Natural killer cell treated with Interleukin-12 subunit alpha and Interleukin-12 subunit beta and Interleukin-15 and Interleukin-18, amount 100 ng/mL, for 72 hours (primary cell): ENCODE results near the gene THTPA. TPM values are rescaled to one million over a fixed set of nuclear protein-coding genes. Genes with fewer than 3 reads are reported as not detected.

Experiments used
- ATAC-seq, 2 donors: fragments of 150-1000 bp; cut with Tn5 transposase in 1 of 2; sonication (Bioruptor Pico), chemical (Tn5 transposase) in 1 of 2; 2 replicates each; pipeline ENCODE4 v1.10.0; 2021
- DNase-seq: peaks from one replicate; pipeline ENCODE4 v3.0.0; 2022; ENCODE audit warnings: low spot score
- H3K27ac Mint-ChIP-seq, 2 donors: 1 replicate in 1 of 2; 2 replicates in 1 of 2; pipeline ENCODE4 v1.8.0; 2022; ENCODE audit warnings: mixed read lengths in 2 of 2, mild to moderate bottlenecking in 1 of 2, moderate library complexity in 1 of 2
- H3K27me3 Mint-ChIP-seq, 2 donors: 1 replicate in 1 of 2; 2 replicates in 1 of 2; pipeline ENCODE4 v1.8.0; 2022; ENCODE audit warnings: mixed read lengths in 2 of 2
- H3K36me3 Mint-ChIP-seq: one replicate; pipeline ENCODE4 v1.8.0; 2022; ENCODE audit warnings: mixed read lengths
- H3K4me1 Mint-ChIP-seq, 2 donors: 1 replicate in 1 of 2; 2 replicates in 1 of 2; pipeline ENCODE4 v1.8.0; 2022; ENCODE audit warnings: low read depth in 2 of 2, mixed read lengths in 2 of 2, mild to moderate bottlenecking in 1 of 2
- H3K4me3 Mint-ChIP-seq: one replicate; pipeline ENCODE4 v1.8.0; 2022; ENCODE audit warnings: mixed read lengths
- H3K9me3 Mint-ChIP-seq: 2 replicates; pipeline ENCODE4 v1.8.0; 2022; ENCODE audit warnings: mixed read lengths
- total RNA-seq, 2 donors: library from RNA; stranded (reverse); gene quantifications; one replicate each; pipeline ENCODE4 v1.2.3, GENCODE V29; 2022

The THTPA gene
- total RNA-seq, 2 donors from 2014 or later, result 10.6 to 11.7 TPM

DNA sequence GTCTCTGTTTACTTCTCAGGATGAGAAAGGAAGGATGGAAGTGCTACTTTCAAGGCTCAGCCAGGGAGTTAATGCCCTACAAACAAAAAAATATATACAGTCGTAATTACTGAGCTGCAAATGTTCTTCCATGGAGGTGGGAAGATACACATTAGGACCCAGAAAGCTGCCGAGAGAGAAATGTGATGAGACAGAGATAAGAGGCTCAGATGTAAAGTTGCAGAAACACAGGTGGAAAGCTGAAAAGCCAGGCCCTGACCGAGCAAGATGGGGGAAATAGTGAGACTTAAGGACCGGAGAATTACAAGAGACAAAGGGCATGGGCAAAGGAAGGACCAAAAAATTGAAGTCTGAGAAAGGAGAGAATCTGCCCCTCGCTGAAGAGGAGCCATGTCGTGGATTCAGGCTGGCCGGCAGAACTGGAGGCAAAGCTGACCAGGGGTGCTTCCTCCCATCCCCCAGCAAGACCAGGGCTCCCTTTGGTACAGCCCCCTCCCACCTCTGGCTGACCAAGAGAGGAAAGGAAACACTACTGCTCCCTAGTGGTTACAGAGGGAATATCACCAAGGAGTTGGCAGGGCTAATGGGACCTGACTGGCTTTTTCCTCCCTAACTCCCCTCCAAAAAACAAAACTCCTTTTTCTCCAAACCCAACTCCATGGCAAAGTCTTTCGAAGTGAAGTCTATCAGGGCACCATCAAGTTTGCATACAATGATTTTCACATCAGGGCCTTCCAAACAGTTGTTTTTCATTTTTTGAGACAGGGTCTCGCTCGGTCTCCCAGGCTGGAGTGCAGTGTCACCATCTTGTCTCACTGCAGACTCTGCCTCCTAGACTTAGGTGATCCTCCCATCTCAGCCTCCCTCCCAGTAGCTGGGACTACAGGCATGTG, 16.6 kb upstream of the THTPA start:
- H3K27ac Mint-ChIP-seq, result no peak overlapping the region
- H3K36me3 Mint-ChIP-seq, result no peaks in the 10 kb centered on the region
- H3K27me3 Mint-ChIP-seq, result no peaks in the 10 kb centered on the region
- no peak for DNase-seq
- peak; percentile 69 to 78 for ATAC-seq
- H3K4me3 Mint-ChIP-seq, result no peak overlapping the region
- H3K4me1 Mint-ChIP-seq, result peaks cover 0 to 2% of the 10 kb centered on the region in 2 donors
- H3K9me3 Mint-ChIP-seq, result no peaks in the 10 kb centered on the region

DNA sequence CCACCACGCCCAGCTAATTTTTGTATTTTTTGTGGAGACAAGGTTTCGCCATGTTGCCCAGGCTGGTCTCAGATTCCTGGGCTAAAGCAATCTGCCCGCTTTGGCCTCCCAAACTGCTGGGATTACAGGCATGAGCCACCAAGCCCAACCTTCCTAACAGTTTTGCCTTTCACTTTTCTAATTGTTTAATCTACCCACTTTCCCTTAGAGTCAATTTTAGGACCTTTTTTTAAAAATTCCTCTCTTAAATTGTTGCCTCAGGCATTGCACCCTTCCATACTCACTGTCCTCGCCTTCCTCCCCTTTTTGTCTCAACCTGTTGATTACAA, 16.0 kb upstream of the THTPA start:
- no peak for ATAC-seq
- Mint-ChIP-seq H3K4me1 (peaks cover 0 to 2% of the 10 kb centered on the region in 2 donors), H3K9me3 (no peaks in the 10 kb centered on the region), H3K27ac (no peak overlapping the region), H3K36me3 (no peaks in the 10 kb centered on the region), H3K4me3 (no peak overlapping the region), H3K27me3 (no peaks in the 10 kb centered on the region)
- DNase-seq, result no peak

DNA sequence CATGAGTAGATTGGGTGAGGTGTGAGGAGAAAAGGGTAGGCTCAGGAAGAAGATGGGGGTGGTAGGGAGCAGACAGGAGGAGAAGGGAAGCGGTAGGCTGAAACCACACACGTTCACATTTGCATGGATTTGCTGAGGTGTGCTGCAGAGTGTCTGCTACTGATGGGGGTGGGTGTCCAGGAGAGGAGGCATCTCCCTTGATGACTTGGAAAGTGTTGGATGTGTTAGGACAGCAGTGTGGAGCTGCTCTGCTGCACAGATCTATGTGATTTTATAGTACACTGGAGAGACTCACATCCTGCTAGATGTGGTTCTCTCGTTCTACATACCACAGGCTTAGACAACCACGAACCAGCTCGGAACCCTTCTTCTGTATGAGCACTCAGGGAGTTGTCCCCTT, 13.8 kb upstream of the THTPA start:
- H3K4me1 Mint-ChIP-seq, result peaks cover 0 to 6% of the 10 kb centered on the region in 2 donors
- H3K9me3 Mint-ChIP-seq, result no peaks in the 10 kb centered on the region
- no peaks in the 10 kb centered on the region for H3K36me3 Mint-ChIP-seq
- H3K27ac Mint-ChIP-seq, result no peak overlapping the region
- no peaks in the 10 kb centered on the region for H3K27me3 Mint-ChIP-seq
- no peak for DNase-seq
- no peak for ATAC-seq
- no peak overlapping the region for H3K4me3 Mint-ChIP-seq

DNA sequence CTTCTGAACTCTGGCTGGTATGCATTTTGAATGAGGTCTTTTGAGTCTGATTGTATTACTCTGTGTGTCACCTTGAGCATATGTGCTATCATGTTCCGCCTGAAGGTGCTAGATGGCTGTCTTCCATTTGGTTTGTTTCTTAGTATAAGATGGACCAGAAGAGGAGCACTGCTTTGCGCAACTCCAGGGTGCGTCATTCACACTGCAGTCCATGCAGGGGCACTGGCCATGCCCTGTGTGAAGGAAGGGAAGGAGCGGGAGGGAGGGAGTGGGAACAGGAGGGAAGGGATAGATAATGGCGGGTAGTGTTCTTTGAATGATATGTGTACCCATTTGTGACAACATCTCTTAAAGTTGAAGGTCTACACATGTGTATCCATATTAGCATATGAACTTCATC, 12.7 kb upstream of the THTPA start:
- ATAC-seq, result no peak
- Mint-ChIP-seq H3K9me3 (no peaks in the 10 kb centered on the region), H3K36me3 (no peaks in the 10 kb centered on the region), H3K27ac (no peak overlapping the region), H3K4me1 (peaks cover 0 to 6% of the 10 kb centered on the region in 2 donors), H3K4me3 (no peak overlapping the region), H3K27me3 (no peaks in the 10 kb centered on the region)
- no peak for DNase-seq

DNA sequence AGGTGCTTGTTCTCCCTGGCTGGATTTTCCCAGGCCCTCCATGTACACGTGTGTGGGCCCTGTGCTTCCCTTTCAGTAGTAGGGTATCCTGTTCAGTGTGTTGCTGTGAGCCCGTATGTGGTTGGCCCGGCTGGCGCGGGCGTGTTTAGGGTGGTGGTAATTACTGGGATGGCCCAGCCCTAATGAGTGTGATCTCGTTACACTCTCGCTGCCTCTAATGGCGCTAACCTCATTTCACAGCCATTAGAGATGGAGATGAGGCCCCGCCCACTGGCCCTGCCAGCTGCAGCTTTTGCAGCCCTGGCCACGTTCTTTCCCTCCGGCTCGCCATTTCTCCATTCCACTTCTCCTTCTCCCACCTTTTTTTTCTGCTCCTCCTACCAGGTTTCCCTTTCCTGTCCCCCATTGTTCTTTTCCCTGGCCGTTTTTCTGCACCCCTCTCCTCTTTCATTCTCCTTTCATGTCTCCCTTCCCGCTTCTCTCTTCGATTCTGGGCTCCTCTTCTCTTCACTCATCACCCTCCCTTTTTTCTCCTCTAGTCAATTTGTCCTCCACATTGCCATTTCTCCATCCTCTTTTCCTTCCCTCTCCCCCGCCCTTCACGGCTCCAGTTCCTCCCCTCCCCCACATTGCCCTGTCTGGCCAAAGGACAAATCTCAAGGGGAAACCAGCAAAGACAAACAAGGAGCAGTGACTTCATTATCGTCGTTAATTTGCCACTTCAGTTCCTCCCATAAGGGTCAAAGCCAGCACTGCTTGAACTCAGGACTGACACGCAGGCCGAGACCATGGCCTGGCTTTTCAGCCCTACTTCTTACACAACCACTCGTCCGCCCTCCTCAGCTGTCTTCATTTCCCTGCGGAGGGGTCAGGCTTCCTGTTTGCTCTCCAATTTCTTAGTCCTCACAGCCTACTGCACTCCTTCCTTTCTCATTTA, 11.3 kb upstream of the THTPA start:
- Mint-ChIP-seq H3K4me1 (peaks cover 0 to 4% of the 10 kb centered on the region in 2 donors), H3K4me3 (no peak overlapping the region), H3K27me3 (no peaks in the 10 kb centered on the region), H3K36me3 (no peaks in the 10 kb centered on the region), H3K9me3 (no peaks in the 10 kb centered on the region), H3K27ac (no peak overlapping the region)
- DNase-seq (no peak), ATAC-seq (no peak)

DNA sequence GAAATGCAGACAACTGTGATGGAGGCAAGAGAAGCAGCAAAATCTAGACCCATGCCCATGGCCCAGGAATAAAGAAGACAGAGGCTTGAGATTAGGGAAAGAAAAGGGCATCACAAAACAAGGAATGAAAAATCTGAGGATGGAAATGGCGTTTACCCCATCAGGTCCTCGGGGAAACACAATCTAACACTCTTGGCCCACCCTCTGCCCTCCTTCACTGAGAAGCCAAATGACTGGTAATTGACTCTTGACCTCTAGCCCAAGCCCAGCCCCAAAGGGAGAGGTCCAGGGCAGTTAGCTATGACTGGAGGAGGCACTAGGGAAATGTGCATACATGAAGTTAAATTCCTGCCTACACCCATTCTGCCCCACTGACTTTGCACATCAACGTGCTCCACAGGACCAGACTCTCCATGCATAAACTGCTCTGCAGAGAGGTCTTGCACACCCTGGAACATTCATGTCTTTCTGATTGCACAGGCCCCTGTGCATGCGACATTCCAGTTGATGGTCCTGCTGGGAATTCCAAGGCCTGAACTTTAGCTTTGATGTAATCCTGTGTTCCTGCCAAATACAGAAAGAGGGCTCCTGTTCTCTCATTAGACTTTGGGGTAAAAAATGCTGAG, 10.2 kb upstream of the THTPA start:
- H3K36me3 Mint-ChIP-seq, result no peaks in the 10 kb centered on the region
- no peak overlapping the region for H3K27ac Mint-ChIP-seq
- DNase-seq (no peak), ATAC-seq (no peak)
- H3K4me1 Mint-ChIP-seq, result peaks cover 0 to 4% of the 10 kb centered on the region in 2 donors
- H3K4me3 Mint-ChIP-seq, result no peak overlapping the region
- no peaks in the 10 kb centered on the region for H3K27me3 Mint-ChIP-seq
- H3K9me3 Mint-ChIP-seq, result no peaks in the 10 kb centered on the region

DNA sequence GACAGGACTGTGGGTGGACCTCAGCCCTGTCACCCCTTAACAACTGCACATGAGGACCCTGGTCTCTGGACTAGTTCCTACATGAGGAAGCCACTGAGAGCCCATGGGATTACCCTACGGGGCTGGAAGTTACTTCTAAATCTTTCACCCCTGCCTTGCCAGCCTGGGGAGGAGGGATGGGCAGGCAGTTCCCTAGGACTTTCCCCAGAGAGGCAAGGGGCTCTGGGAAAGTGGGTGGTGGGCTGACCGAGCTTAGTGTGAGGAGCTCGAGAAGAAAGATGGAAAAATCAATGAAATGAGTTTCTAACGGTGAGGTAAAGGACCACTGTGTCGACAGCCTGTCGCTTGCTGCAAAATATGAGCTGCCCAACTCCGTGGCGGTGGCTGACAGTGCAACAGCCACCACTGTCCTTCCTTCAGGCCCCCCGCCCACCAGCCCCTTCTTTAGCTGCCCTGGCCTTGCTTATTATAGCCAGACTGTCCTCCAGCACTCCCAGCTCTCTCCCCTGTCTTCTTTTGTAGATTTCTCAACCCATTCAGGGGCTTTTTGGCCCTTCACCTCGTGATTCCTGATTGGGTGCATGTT, 9.5 kb upstream of the THTPA start:
- H3K27ac Mint-ChIP-seq, result no peak overlapping the region
- no peaks in the 10 kb centered on the region for H3K9me3 Mint-ChIP-seq
- H3K36me3 Mint-ChIP-seq, result no peaks in the 10 kb centered on the region
- no peak for ATAC-seq
- no peak overlapping the region for H3K4me3 Mint-ChIP-seq
- peaks cover 0 to 4% of the 10 kb centered on the region in 2 donors for H3K4me1 Mint-ChIP-seq
- no peak for DNase-seq
- H3K27me3 Mint-ChIP-seq, result no peaks in the 10 kb centered on the region

DNA sequence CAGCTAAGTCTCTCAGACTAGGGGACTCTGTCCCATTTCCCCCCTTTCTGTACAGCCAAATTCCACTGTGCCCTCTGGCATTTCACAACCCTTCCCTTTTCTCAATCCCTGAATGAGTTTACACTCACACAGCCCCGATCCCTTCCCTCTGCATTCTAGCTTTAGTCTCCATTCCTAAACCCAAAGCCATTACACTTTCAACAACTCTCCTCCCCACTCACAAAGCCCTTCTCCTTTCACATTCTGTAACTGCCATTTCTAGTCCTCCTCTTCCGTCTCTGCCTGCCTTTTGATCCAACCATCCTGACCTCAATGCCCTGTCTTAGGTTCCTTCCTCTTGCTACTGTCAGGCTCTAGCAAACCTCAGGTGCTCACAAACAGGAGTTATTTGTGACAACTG, 8.1 kb upstream of the THTPA start:
- peaks cover 6 to 7% of the 10 kb centered on the region in 2 donors for H3K4me1 Mint-ChIP-seq
- H3K27me3 Mint-ChIP-seq, result no peaks in the 10 kb centered on the region
- no peak overlapping the region for H3K4me3 Mint-ChIP-seq
- H3K27ac Mint-ChIP-seq, result no peak overlapping the region
- H3K36me3 Mint-ChIP-seq, result no peaks in the 10 kb centered on the region
- no peaks in the 10 kb centered on the region for H3K9me3 Mint-ChIP-seq
- DNase-seq (no peak), ATAC-seq (no peak)

DNA sequence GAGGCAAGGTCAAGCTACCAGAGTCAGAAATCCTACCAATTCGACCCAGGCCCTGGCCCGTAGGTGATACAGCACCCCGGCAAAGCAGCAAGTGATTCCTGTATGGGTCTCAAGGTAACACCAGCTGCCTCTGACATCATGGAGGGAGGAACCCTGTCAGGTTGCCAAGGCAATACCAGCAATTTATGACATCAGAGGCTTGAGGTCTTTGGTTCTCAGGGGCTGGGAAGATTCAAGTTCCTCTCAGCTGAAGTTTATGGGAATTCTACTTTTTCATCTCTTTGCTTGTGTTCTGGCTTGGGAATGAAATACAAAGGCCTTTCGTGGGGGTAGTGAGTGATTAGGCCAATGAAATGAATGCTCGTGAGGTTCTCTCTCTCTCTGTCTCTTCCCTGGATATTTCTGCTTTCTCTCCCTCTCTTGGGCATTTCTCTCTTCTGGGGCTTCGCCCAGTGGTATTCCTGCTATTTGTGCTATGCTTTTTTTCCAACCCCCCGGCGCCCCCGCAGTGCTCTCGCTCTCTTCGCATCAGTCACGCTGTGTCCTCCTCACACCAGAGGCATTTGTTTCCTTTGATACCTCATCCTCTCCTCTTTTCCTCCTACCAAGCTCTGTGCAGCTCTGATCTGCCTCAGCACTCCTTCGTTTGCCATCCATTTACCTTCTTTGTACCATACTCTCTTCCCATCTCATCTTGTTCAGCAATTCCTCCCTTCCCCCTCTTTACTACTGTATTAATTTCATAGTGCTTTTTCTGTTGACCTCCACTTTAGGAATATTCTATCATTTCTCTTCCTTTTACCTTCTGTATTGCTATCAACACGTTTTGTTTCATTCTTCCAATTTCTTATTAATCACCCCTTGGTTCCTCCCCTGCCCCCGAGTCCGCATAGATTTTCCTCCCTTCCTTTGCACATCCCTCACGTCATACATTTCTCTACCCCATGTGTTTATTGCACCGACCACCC, 7.4 kb upstream of the THTPA start:
- Mint-ChIP-seq H3K4me3 (no peak overlapping the region), H3K9me3 (no peaks in the 10 kb centered on the region), H3K27ac (no peak overlapping the region), H3K36me3 (no peaks in the 10 kb centered on the region), H3K4me1 (peaks cover 6 to 7% of the 10 kb centered on the region in 2 donors), H3K27me3 (no peaks in the 10 kb centered on the region)
- DNase-seq, result no peak
- ATAC-seq, result no peak

DNA sequence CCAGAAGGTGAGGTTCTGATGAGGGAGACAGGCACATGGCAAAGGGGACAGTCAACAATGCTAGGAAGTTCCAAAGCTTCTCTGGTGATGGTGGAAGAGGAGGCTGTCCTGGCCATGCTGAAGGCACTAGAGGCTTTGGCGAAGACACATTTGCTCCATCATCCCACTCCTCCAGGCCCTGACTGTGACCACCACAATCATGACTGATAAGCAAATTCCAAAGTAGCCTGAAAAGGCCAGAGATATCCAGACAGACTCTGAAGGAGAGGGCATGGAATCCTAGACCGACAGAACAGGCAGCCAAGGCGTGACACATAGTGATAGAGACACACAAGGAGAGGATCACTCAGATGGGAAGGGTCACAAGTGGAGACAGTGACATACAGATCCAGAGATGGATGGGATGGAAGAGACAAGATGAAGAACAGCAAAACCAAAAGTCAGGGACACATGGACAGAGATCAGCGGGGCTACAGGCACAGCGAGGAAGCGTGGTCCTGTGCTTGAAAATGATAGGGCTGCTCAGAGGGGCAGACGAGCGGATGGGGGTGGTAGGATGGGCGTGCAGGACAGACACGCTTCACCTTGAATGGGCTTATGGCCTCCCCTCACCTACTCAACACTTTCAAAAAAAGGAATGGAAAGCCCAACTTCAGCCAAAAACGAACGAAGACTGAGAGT, 5.8 kb upstream of the THTPA start:
- no peak for DNase-seq
- Mint-ChIP-seq H3K9me3 (no peaks in the 10 kb centered on the region), H3K4me1 (peaks cover 7 to 8% of the 10 kb centered on the region in 2 donors), H3K27ac (no peak overlapping the region), H3K36me3 (no peaks in the 10 kb centered on the region), H3K4me3 (no peak overlapping the region), H3K27me3 (no peaks in the 10 kb centered on the region)
- ATAC-seq, result no peak

DNA sequence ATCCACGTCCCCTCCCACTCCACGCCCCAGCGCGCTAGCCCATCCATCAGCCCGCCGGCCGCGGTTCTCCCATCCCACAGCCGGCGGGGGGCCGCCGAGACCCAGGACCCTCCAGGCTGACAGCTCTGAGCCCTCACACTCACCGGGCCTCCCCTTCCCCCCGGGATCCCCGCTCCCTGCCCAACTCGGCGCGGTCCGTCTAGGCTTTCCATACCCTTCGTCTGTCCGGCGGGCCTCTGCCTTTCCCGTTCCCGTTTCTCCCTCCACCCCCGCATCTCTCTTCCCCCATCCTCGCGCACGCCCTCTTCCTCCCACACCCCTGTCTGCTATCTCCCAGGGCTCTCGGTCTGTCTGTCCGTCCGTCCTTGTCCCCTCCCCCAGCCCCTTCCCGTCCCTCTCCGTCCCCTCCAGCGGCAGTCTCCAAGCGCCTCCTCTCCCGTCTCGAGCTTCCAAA, 5.2 kb upstream of the THTPA start:
- DNase-seq (no peak), ATAC-seq (no peak)
- Mint-ChIP-seq H3K27ac (no peak overlapping the region), H3K9me3 (no peaks in the 10 kb centered on the region), H3K4me1 (peaks cover 9 to 14% of the 10 kb centered on the region in 2 donors), H3K27me3 (no peaks in the 10 kb centered on the region), H3K4me3 (no peak overlapping the region), H3K36me3 (no peaks in the 10 kb centered on the region)

DNA sequence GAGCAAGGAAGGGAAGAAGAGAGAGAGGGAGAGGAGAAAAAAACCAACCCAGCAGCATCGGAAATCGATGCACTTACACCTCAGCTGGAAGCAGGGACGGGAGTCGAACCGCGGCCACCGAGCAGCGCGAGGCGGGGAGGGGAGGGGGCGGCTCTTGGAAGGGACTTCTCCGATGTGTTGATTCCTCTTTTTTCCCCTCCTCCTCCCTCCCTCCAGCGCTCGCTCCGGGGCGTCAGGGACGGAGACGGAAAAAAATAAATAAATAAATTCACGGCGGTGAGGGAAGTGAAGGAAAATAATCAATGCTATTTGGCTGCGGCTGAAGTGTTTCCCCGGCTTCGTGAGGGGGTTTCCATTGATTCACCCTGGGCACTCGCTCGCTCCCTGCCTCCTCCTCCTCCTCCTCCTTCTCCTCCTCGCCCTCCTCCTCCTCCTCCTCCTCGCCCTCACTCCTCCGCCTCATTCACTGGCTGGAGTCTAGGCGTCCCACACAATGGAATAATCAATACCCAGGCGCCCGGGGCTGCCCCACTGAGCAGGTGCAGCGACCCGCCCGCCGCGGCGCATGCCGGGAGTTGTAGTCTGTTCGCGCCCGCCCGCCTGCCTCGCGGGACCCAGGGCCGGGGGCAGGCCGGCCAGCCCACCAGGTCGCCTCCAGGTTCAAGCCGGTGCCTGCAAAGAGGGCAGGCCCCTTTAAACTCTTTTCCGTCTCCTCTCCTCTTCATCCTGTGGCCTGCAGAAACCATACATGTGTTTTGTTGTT, 4.6 kb upstream of the THTPA start, which contains the start of gene ZFHX2:
Gene ZFHX2 (minus strand): TSS at position 500 of the 763 bp plus-strand sequence. CDS start 16,440 bp downstream, outside the sequence.
- Mint-ChIP-seq H3K4me1 (peaks cover 14 to 20% of the 10 kb centered on the region in 2 donors), H3K4me3 (no peak within 1 kb of the TSS), H3K27me3 (no peaks in the 10 kb centered on the region), H3K9me3 (no peaks in the 10 kb centered on the region), H3K36me3 (no peaks in the 10 kb centered on the region), H3K27ac (peak within 1 kb of the TSS in 1 of 2 donors; percentile 85)
- ATAC-seq, result peak; percentile 70 to 81
- peak; percentile 86 for DNase-seq
